GM20431 (cell line): ENCODE data around the gene FAM53C.
"Not testable (repeated sequence)": the region's sequence is repeated elsewhere in the genome, so short reads cannot be mapped to it uniquely, and the experiment has no call there.

Experiments used
- in situ Hi-C: fragments of 300-500 bp; cut with MseI, MboI; formaldehyde crosslinking; loops from one replicate; pipeline ENCODE4 v1.15.0; 2020; ENCODE audit warnings: low sequenced_read_pairs; ENCODE audit not compliant: unreplicated experiment

Gene FAM53C

DNA sequence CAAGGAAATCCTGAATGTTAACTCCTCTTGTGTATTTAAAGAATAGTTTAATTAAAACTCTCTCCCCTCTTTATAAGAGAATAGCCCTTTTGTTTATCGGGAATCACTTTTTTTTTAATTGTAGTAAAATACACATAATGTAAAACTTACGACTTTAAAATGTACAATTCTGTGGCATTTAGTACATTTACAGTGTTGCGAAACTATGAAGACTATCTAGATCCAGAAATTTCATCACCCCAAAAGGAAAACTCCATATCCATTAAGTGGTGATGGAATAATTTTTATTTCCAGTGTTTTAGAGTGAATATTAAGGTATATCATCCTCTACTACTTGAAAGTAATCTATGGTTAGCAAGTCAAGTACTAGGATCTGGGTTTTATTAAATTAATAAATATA, 51.3 kb downstream of the FAM53C start:
- in situ Hi-C loops: no loop called here

GRCh38 chr5:138389911-138390310, 51.8 kb downstream of the FAM53C start:
- in situ Hi-C loops: not testable (repeated sequence)

DNA sequence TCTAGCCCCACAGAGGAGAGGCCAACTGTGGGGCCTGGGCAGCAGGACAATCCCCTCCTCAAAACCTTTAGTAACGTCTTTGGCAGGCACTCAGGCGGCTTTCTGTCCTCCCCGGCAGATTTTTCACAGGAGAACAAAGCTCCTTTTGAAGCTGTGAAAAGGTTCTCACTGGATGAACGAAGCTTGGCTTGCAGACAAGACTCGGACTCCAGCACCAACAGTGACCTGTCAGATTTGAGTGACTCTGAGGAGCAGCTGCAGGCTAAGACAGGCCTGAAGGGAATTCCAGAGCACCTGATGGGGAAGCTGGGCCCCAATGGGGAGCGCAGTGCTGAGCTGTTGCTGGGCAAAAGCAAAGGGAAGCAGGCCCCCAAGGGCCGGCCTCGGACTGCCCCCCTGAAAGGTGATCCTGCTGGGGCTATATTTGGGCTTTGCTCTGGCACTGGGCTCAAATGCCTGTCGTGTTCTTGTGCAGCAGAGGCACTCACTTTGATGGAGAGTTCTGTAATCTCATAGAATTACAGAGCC, 53.9 kb downstream of the FAM53C start:
- in situ Hi-C loops: no loop called here
